Left ventricle myocardium inferior (tissue), 1 donor: ENCODE results near the gene TMPRSS13. TPM values are rescaled to one million over a fixed set of nuclear protein-coding genes. Genes with fewer than 3 reads are reported as not detected.
"Not testable (repeated sequence)": the region's sequence is repeated elsewhere in the genome, so short reads cannot be mapped to it uniquely, and the experiment has no call there.

Experiments used
- DNase-seq: peaks from one replicate; pipeline ENCODE4 v3.0.0-alpha.2; 2020
- H3K27ac ChIP-seq: fragments of 200-600 bp; replicated peaks from 2 replicates; pipeline ENCODE4 v1.8.0; 2021
- H3K27me3 ChIP-seq: fragments of 200-600 bp; 2 replicates; pipeline ENCODE4 v1.8.0; 2021; ENCODE audit warnings: low read depth
- H3K36me3 ChIP-seq: fragments of 200-600 bp; 2 replicates; pipeline ENCODE4 v1.8.0; 2021
- H3K4me1 ChIP-seq: fragments of 200-600 bp; 2 replicates; pipeline ENCODE4 v1.8.0; 2021
- H3K4me3 ChIP-seq: fragments of 200-600 bp; 2 replicates; pipeline ENCODE4 v1.8.0; 2021; ENCODE audit warnings: mild to moderate bottlenecking, moderate library complexity
- H3K9me3 ChIP-seq: fragments of 200-600 bp; replicated peaks from 2 replicates; pipeline ENCODE4 v1.8.0; 2021
- intact Hi-C: fragments of 100-400 bp; cut with micrococcal nuclease; formaldehyde crosslinking; loops from one replicate; pipeline ENCODE4 v1.11.0; 2022
- total RNA-seq: library from RNA; stranded (reverse); fragmentation: NEBNext Ultra II Directional; extraction: Animal tissue kit (Norgen Biotek cat#: 25700); gene quantifications from one replicate; pipeline ENCODE4 v1.2.1, GENCODE V29; 2021
- TF ChIP-seq, protein P1 (sequence below): fragments of 200-600 bp; IDR thresholded peaks from 2 replicates; pipeline ENCODE4 v1.8.0; 2021; ENCODE audit warnings: antibody characterized with exemption, mild to moderate bottlenecking, borderline replicate concordance
- donor health status: DM: no; HTN: yes; CAD: no; lungs with severe emphysema.

Gene TMPRSS13
- total RNA-seq, 1 donor from 2014 or later = not detected

DNA sequence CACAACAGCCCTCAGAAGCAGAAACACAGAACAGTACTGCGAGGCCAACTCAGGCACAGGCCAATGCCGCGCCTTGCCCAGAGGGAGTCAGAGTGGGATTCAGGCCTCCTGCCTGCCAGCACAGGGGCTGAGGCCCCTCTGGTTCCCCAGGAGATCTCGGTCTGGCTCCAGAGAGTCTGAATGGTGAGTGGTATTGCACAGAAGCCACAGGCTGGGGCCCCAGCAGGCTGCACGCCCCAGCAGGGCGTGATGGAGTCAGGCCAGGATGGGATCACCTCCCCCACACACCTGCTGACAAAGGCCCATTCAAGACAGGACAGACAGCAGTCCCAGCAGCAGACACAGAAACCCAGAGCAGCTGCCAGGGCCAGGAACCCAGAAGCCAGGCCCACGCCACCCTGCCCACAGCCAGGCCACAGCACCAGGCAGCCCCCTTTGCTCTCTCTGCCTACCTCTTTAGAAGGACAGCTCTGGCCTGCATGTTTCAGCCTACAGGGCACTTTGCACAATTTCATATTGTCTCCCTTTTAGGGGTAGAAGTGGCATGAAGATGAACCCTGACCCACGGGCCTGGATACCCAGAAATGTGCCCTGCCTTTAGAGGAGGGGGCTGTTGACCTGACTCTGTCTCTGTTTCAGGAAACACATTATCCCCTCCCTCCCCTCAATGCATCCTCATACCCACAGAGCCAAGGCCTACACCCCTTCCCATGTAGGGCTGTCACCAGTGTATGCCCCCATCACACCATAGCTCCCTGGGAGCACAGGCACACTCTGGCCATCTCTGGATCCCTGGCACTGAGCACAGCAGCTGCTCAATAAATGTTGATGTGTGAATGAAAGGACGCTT, 58.9 kb downstream of the TMPRSS13 start:
- H3K27ac ChIP-seq = peak overlapping the region; percentile 92
- TF ChIP-seq, protein P1, sequence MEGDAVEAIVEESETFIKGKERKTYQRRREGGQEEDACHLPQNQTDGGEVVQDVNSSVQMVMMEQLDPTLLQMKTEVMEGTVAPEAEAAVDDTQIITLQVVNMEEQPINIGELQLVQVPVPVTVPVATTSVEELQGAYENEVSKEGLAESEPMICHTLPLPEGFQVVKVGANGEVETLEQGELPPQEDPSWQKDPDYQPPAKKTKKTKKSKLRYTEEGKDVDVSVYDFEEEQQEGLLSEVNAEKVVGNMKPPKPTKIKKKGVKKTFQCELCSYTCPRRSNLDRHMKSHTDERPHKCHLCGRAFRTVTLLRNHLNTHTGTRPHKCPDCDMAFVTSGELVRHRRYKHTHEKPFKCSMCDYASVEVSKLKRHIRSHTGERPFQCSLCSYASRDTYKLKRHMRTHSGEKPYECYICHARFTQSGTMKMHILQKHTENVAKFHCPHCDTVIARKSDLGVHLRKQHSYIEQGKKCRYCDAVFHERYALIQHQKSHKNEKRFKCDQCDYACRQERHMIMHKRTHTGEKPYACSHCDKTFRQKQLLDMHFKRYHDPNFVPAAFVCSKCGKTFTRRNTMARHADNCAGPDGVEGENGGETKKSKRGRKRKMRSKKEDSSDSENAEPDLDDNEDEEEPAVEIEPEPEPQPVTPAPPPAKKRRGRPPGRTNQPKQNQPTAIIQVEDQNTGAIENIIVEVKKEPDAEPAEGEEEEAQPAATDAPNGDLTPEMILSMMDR = no peak
- no peak overlapping the region for H3K4me3 ChIP-seq
- DNase-seq = no peak
- H3K9me3 ChIP-seq = no peaks in the 10 kb centered on the region
- H3K36me3 ChIP-seq = no peaks in the 10 kb centered on the region
- intact Hi-C loops = no loop called here
- peaks cover 37% of the 10 kb centered on the region for H3K27me3 ChIP-seq
- peaks cover 89% of the 10 kb centered on the region for H3K4me1 ChIP-seq

DNA sequence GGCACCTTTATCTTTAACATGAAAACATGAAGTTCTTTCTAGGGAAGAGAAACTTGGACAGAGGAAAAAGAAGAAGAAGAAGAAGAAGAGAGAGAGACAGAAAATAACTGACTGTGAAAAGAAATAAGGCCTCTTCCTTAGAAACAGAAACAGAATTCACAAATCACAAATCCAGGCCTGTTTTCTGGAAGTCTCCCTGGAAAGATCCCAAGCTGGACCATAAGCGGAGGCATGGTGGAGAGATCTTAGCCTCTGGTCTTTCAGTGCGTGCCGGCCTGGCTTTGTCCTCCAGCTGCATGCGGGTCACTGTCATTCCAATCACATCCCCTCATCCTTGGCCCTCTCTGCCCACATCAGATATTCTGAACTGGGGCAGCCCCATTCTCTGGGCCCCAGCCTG, 59.6 kb downstream of the TMPRSS13 start:
- H3K27me3 ChIP-seq = peaks cover 31% of the 10 kb centered on the region
- peak overlapping the region; percentile 92 for H3K27ac ChIP-seq
- H3K4me1 ChIP-seq = peaks cover 83% of the 10 kb centered on the region
- TF ChIP-seq, protein P1 = no peak
- intact Hi-C loops = no loop called here
- no peak overlapping the region for H3K4me3 ChIP-seq
- DNase-seq = no peak
- no peaks in the 10 kb centered on the region for H3K36me3 ChIP-seq
- H3K9me3 ChIP-seq = no peaks in the 10 kb centered on the region

DNA sequence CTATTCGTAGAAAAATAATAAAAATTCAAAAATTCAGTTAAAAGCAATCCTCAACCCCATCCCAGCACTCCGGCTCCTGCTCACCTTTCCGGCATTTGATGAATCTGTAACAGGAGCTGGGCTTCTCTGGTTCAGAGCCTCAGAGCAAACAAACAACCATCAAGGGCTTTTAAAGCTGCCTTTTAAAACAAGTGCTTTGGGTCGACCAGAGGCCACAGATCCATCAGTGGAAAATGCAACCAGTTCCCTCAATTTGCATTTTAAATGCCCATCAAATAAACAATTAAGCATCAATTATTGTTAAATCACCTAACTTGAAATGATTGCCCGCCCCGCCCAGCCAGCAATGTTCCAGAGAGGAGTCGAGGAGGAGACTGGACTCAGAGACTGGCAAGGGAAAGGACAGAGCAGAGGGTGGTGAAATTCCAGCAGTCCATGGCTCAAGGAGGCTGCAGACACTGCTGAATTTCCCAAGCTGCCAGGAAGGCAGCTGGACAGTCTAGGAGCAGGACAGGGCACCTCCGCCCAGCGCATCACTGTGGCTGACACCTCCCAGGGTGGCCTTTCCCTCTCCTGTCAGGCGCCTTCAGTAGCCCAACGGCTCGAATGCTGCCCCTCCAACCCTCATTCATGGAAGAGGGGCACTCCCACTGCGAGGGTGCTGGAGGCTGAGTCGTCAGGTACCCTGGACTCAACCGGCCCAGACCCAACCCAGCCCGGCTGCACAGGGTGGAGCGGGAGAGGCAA, 60.2 kb downstream of the TMPRSS13 start:
- H3K4me3 ChIP-seq = no peak overlapping the region
- H3K27me3 ChIP-seq = peaks cover 26% of the 10 kb centered on the region
- H3K9me3 ChIP-seq = no peaks in the 10 kb centered on the region
- peaks cover 82% of the 10 kb centered on the region for H3K4me1 ChIP-seq
- intact Hi-C loops = no loop called here
- H3K27ac ChIP-seq = peak overlapping the region; percentile 92
- TF ChIP-seq, protein P1 = no peak
- no peak for DNase-seq
- H3K36me3 ChIP-seq = no peaks in the 10 kb centered on the region

DNA sequence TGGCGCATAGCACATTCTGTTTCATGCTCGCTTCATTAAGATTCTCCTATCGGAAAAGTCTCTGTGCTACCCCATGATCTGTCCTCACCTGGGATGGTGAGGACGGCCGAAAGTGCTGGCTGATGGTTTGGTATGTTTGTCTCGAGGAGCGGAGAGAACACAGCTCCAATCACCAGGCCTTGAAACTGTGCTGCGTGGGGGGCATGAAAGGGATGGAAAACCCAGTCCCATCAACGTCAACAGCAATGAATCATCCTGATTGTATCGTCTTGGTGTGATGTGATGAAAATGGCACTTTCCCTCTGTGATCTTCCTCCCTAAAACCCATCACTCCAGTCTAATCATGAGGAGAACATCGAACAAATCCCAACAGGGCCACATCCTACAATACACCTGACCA, 61.1 kb downstream of the TMPRSS13 start:
- intact Hi-C loops = no loop called here
- peak overlapping the region; percentile 92 for H3K27ac ChIP-seq
- peaks cover 79% of the 10 kb centered on the region for H3K4me1 ChIP-seq
- DNase-seq = no peak
- no peaks in the 10 kb centered on the region for H3K9me3 ChIP-seq
- peaks cover 18% of the 10 kb centered on the region for H3K27me3 ChIP-seq
- no peak overlapping the region for H3K4me3 ChIP-seq
- no peaks in the 10 kb centered on the region for H3K36me3 ChIP-seq
- TF ChIP-seq, protein P1 = no peak

DNA sequence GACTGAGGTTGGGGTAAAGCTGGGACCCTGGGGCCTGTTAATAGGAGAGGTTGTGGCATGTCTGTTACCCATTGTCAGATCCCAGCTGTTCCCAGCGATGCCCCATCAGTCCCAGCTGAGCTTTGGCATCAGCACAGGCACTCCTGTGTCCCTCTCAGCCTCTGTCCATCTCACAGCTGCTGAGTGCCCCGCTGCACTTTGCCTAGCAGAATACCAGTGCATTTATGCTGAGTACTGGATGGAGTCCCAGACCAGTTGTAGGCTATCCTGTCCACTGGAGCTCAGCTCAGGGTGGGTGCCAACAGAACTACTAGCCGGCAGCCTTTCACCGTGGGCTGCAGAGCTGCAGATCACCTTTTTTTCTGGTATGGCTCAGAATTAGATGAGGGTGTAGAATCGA, 62.7 kb downstream of the TMPRSS13 start:
- peak overlapping the region; percentile 2 for H3K27ac ChIP-seq
- no peaks in the 10 kb centered on the region for H3K36me3 ChIP-seq
- H3K27me3 ChIP-seq = peaks cover 2% of the 10 kb centered on the region
- H3K9me3 ChIP-seq = no peaks in the 10 kb centered on the region
- H3K4me1 ChIP-seq = peaks cover 79% of the 10 kb centered on the region
- DNase-seq = no peak
- no peak overlapping the region for H3K4me3 ChIP-seq
- intact Hi-C loops = no loop called here
- TF ChIP-seq, protein P1 = no peak

DNA sequence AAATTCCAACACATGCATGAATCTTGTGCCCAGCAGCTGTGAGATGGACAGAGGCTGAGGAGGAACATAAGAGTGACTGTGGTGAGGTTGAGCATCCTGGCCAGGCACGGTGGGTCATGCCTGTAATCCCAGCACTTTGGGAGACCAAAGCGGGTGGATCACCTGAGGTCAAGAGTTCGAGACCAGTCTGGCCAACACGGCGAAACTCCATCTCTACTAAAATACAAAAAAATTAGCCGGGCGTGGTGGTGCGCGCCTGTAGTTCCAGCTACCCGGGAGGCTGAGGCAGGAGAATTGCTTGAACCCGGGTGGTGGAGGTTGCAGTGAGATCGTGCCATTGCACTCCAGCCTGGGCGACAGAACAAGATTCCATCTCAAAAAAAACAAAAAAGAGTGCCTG, 63.7 kb downstream of the TMPRSS13 start:
- H3K27ac ChIP-seq, H3K9me3 ChIP-seq, intact Hi-C loops, H3K36me3 ChIP-seq, DNase-seq, H3K4me3 ChIP-seq, H3K27me3 ChIP-seq: not testable (repeated sequence)
- peaks cover 79% of the 10 kb centered on the region for H3K4me1 ChIP-seq
